ENCODE results near the gene GP1BA. TPM values are rescaled to one million over a fixed set of nuclear protein-coding genes. Genes with fewer than 3 reads are reported as not detected.

GP1BA gene
- polyA plus RNA-seq, 1 donor (not counting 4 experiments of a cell fraction or from before 2014, with no cell fraction given) = not detected

- Histone ChIP-seq H3K4me1 (ENCODE audit: control insufficient read depth, extremely low read depth, insufficient read depth, low read length) (peaks cover 6% of the 10 kb centered on the region), H3K27ac (ENCODE audit: control insufficient read depth, insufficient read depth, low read length) (no peak overlapping the region), H3K4me2 (ENCODE audit: control insufficient read depth, extremely low read depth, insufficient read depth, low read depth, low read length) (no peak overlapping the region), H2AFZ (ENCODE audit: control insufficient read depth, low read length) (no peak overlapping the region), H3K79me2 (ENCODE audit: control insufficient read depth, insufficient read depth, low read length) (no peaks in the 10 kb centered on the region), H3K4me3 (ENCODE audit: control insufficient read depth in 2 of 3, extremely low read depth in 1 of 3, insufficient read depth in 2 of 3, low read depth in 1 of 3, low read length in 3 of 3) (no peak overlapping the region), H3K36me3 (ENCODE audit: control insufficient read depth in 2 of 2, extremely low read depth in 1 of 2, insufficient read depth in 2 of 2, low read length in 2 of 2) (peaks cover 41 to 44% of the 10 kb centered on the region in 2 experiments), H3K9ac (ENCODE audit: control insufficient read depth, extremely low read depth, insufficient read depth, low read length) (no peak overlapping the region), H4K20me1 (ENCODE audit: control insufficient read depth, extremely low read depth, insufficient read depth, low read length) (peaks cover 10% of the 10 kb centered on the region), H3K9me1 (ENCODE audit: control insufficient read depth, extremely low read depth, insufficient read depth, low read length) (no peaks in the 10 kb centered on the region), H3K9me3 (ENCODE audit: control insufficient read depth, low read depth, low read length) (no peaks in the 10 kb centered on the region), H3K27me3 (ENCODE audit: control insufficient read depth, extremely low read depth, insufficient read depth, low read length) (no peaks in the 10 kb centered on the region)
- TF ChIP-seq CTCF (optimal IDR thresholded peaks at IDR 0.05 in 1 of 3, IDR thresholded peaks at IDR 0.05 in 1 of 3, conservative IDR thresholded peaks at IDR 0.05 in 1 of 3; ENCODE audit: extremely low read depth in 1 of 3, insufficient read depth in 2 of 3, low read length in 3 of 3) (no peak), EZH2 (IDR thresholded peaks at IDR 0.05; ENCODE audit: low read length) (no peak)
- DNase-seq (ENCODE audit: low read depth, low spot score) = no peak
- dilution Hi-C loops (cut with MboI; ENCODE audit: extremely low pct_ligation_motif_present, low sequenced_read_pairs) = no loop called here
- FAIRE-seq = no peak
Observed at GRCh38 chr17:4896332-4897197, 35.5 kb upstream of the GP1BA start.

GRCh38 chr17:4897198-4897687, 34.8 kb upstream of the GP1BA start:
- Histone ChIP-seq H3K9me3 (ENCODE audit: control insufficient read depth, low read depth, low read length) (no peaks in the 10 kb centered on the region), H3K4me3 (ENCODE audit: control insufficient read depth in 2 of 3, extremely low read depth in 1 of 3, insufficient read depth in 2 of 3, low read depth in 1 of 3, low read length in 3 of 3) (no peak overlapping the region), H3K4me2 (ENCODE audit: control insufficient read depth, extremely low read depth, insufficient read depth, low read depth, low read length) (no peak overlapping the region), H3K36me3 (ENCODE audit: control insufficient read depth in 2 of 2, extremely low read depth in 1 of 2, insufficient read depth in 2 of 2, low read length in 2 of 2) (peaks cover 39% of the 10 kb centered on the region in 2 experiments), H3K27ac (ENCODE audit: control insufficient read depth, insufficient read depth, low read length) (no peak overlapping the region), H3K9ac (ENCODE audit: control insufficient read depth, extremely low read depth, insufficient read depth, low read length) (no peak overlapping the region), H3K27me3 (ENCODE audit: control insufficient read depth, extremely low read depth, insufficient read depth, low read length) (no peaks in the 10 kb centered on the region), H3K9me1 (ENCODE audit: control insufficient read depth, extremely low read depth, insufficient read depth, low read length) (no peaks in the 10 kb centered on the region), H4K20me1 (ENCODE audit: control insufficient read depth, extremely low read depth, insufficient read depth, low read length) (peaks cover 12% of the 10 kb centered on the region), H2AFZ (ENCODE audit: control insufficient read depth, low read length) (no peak overlapping the region), H3K79me2 (ENCODE audit: control insufficient read depth, insufficient read depth, low read length) (no peaks in the 10 kb centered on the region), H3K4me1 (ENCODE audit: control insufficient read depth, extremely low read depth, insufficient read depth, low read length) (peaks cover 6% of the 10 kb centered on the region)
- no peak for TF ChIP-seq EZH2 (IDR thresholded peaks at IDR 0.05; ENCODE audit: low read length)
- no peak for TF ChIP-seq CTCF (optimal IDR thresholded peaks at IDR 0.05 in 1 of 3, IDR thresholded peaks at IDR 0.05 in 1 of 3, conservative IDR thresholded peaks at IDR 0.05 in 1 of 3; ENCODE audit: extremely low read depth in 1 of 3, insufficient read depth in 2 of 3, low read length in 3 of 3)
- DNase-seq (ENCODE audit: low read depth, low spot score) (no peak), FAIRE-seq (no peak)
- dilution Hi-C loops (cut with MboI; ENCODE audit: extremely low pct_ligation_motif_present, low sequenced_read_pairs) = no loop called here
